ENCODE measurements around the gene WWOX.
"Not testable (repeated sequence)": the region's sequence is repeated elsewhere in the genome, so short reads cannot be mapped to it uniquely, and the experiment has no call there.

Gene WWOX

GRCh38 chr16:79250502-79251098 is 1151.1 kb downstream of the WWOX start:
- TF ChIP-seq CTCF (IDR thresholded peaks at IDR 0.05; ENCODE audit: low read depth, low read length) = no peak
- no peak for DNase-seq (ENCODE audit: extremely low read depth, low read depth)

DNA sequence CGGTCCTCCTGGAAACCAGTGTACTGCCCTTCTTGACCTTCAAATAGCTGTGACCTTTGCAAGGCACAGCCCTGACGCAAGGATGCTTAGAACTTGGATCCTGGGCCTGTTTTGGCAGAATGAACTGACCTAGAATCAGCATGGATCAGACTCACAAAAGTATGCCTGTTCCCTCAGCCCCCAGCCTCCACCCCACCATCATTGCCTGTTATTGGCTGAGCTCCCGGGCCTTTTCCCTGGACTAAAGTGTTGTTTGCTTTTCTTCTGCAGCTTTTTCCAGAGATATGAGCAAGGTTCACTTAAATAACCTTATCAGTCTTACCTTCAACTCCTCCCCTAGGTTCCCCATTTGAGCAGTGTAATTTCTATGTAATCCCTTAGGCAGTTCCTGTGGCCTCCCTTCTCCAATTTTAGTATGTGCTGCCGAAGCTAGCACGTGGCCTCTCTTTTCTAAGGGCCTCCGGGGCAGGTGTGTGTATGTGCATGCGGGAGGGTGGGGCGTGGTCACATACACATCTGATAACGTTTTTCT is 1153.7 kb downstream of the WWOX start:
- no peak for TF ChIP-seq CTCF (IDR thresholded peaks at IDR 0.05; ENCODE audit: low read depth, low read length)
- DNase-seq (ENCODE audit: extremely low read depth, low read depth) = no peak

DNA sequence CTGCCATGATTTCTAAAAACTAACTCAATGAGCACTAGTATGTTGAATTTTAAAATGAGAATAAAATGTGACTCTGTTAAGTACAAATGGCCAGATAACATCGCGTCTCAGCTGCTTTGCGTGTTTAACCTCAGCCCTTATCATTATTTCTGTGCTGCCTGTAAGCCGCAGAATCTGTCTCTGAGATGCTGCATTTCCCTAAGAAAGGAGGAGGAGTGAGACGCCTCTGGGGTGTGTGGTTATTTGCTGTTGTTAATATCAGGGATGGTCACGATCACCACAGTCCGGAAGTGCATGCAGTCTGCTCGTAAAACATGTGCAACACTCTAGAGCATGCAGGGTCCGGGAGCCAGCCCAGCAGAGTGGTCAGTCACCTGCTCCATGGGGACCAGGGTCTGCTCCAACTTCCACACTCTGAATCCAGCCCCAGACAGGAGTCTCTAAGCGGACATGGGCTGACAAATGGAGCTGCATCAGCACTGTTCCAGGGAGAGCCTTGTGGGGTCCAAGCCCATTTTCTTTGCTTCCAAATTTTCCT is 1158.6 kb downstream of the WWOX start:
- no peak for TF ChIP-seq CTCF (IDR thresholded peaks at IDR 0.05; ENCODE audit: low read depth, low read length)
- DNase-seq (ENCODE audit: extremely low read depth, low read depth) = no peak

GRCh38 chr16:79260890-79261289 is 1161.4 kb downstream of the WWOX start:
- DNase-seq (ENCODE audit: extremely low read depth, low read depth) = not testable (repeated sequence)

GRCh38 chr16:79261481-79261940 is 1162.1 kb downstream of the WWOX start:
- no peak for DNase-seq (ENCODE audit: extremely low read depth, low read depth)
- no peak for TF ChIP-seq CTCF (IDR thresholded peaks at IDR 0.05; ENCODE audit: low read depth, low read length)

DNA sequence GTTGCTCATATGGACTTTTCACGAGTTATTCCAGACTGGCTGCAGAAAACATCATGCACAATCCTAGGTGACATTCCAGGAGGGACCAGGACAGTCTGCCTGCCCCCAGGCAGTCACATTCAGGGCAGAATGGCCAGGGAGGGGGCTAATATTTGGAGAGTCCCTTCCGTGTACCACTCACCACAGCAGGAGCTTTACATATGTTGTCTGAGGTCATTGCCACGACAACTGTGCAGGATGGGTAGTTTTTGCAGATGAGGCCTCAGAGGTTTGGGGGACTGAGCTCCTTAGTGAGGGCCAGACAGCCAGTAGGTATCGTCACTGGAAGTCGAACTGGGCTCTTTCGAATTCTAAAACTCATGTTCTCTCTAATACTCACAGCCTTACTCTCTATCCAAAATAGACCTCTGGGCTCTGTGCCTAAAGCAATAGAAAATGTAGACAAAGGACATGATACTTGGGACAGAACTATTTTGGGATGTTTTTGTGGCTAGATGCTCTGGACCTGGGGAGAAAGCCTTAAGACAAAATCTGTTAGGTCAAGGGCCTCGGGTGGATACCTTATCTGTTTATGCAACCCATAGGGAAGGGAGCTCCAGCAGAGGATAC is 1162.6 kb downstream of the WWOX start:
- no peak for DNase-seq (ENCODE audit: extremely low read depth, low read depth)
- no peak for TF ChIP-seq CTCF (IDR thresholded peaks at IDR 0.05; ENCODE audit: low read depth, low read length)
